ENCODE results near the gene PLAU. TPM values are rescaled to one million over a fixed set of nuclear protein-coding genes. Genes with fewer than 3 reads are reported as not detected.
A peak's percentile ranks its signal among the peaks of the same experiment; 100 is the strongest.

The PLAU gene
- total and polyA plus RNA-seq, 10 of the 15 experiments (the other 5 are each of a cell fraction or from before 2014, with no cell fraction given) = 2.5 to 20.9 (median 11.5) TPM

GRCh38 chr10:73879296-73880173, 31.4 kb upstream of the PLAU start (continued):
- TF ChIP-seq ZNF207 (IDR thresholded peaks at IDR 0.05; ENCODE audit: borderline replicate concordance) (peak; percentile 68; the same call in 1 of the 2 replicates), RELB (IDR thresholded peaks at IDR 0.05; ENCODE audit: low read depth) (peak; percentile 31; the same call in 1 of the 2 replicates), HDAC2 (IDR thresholded peaks at IDR 0.05) (no peak), ZNF217 (IDR thresholded peaks at IDR 0.05) (0 out of 2 replicates have a peak, but pooled peaks have one; percentile 45), POLR2A (IDR thresholded peaks at IDR 0.05; ENCODE audit: low read depth, low read length) (no peak), IRF4 (IDR thresholded peaks at IDR 0.05; ENCODE audit: low read depth, low read length) (no peak), MTA3 (IDR thresholded peaks at IDR 0.05; ENCODE audit: borderline replicate concordance, low read length) (no peak), SPI1 (IDR thresholded peaks at IDR 0.05; ENCODE audit: borderline replicate concordance, insufficient read depth, low read depth, low read length) (no peak), EED (IDR thresholded peaks at IDR 0.05; ENCODE audit: low read depth) (0 out of 2 replicates have a peak, but pooled peaks have one; percentile 16), ATF3 (IDR thresholded peaks at IDR 0.05; ENCODE audit: borderline replicate concordance, extremely low read depth, low read depth, low read length) (no peak), BHLHE40 (IDR thresholded peaks at IDR 0.05; ENCODE audit: borderline replicate concordance in 1 of 2, low read depth in 2 of 2, low read length in 1 of 2) (peak; percentile 69 to 76), TCF12 (IDR thresholded peaks at IDR 0.05; ENCODE audit: low read depth, low read length) (no peak), SRF (IDR thresholded peaks at IDR 0.05; ENCODE audit: low read depth in 2 of 2, low read length in 2 of 2) (no peak), TBL1XR1 (IDR thresholded peaks at IDR 0.05; ENCODE audit: low read depth, low read length) (0 out of 2 replicates have a peak, but pooled peaks have one; percentile 35), JUNB (IDR thresholded peaks at IDR 0.05) (no peak), YY1 (IDR thresholded peaks at IDR 0.05; ENCODE audit: low read depth, low read length) (peak; percentile 85), PKNOX1 (IDR thresholded peaks at IDR 0.05) (peak; percentile 93), SMC3 (IDR thresholded peaks at IDR 0.05; ENCODE audit: borderline replicate concordance, low read length) (peak; percentile 100), ZBED1 (IDR thresholded peaks at IDR 0.05; ENCODE audit: borderline replicate concordance) (no peak), RAD21 (IDR thresholded peaks at IDR 0.05; ENCODE audit: insufficient read depth, low read depth, low read length) (peak; percentile 91), NBN (IDR thresholded peaks at IDR 0.05) (peak; percentile 98), RFX5 (IDR thresholded peaks at IDR 0.05; ENCODE audit: low read depth, low read length) (peak; percentile 55), PAX5 (IDR thresholded peaks at IDR 0.05; ENCODE audit: borderline replicate concordance, low read depth, low read length) (peak; percentile 35; the same call in 1 of the 2 replicates), FOS (IDR thresholded peaks at IDR 0.05; ENCODE audit: borderline replicate concordance, extremely low read depth, insufficient read length) (no peak), CHD1 (IDR thresholded peaks at IDR 0.05; ENCODE audit: low read depth, low read length) (no peak), STAT1 (conservative IDR thresholded peaks at IDR 0.05) (peak; percentile 89; the same call in 1 of the 2 replicates), IKZF2 (IDR thresholded peaks at IDR 0.05) (peak in 1 of 2 experiments; percentile 59; a peak in 2 of 4 replicates), RELA (IDR thresholded peaks at IDR 0.05; ENCODE audit: borderline replicate concordance, partially characterized antibody) (peak; percentile 89), FOXM1 (IDR thresholded peaks at IDR 0.05; ENCODE audit: low read depth, low read length) (no peak; the same call in 1 of the 2 replicates), SIN3A (IDR thresholded peaks at IDR 0.05; ENCODE audit: low read depth, low read length) (no peak), BACH1 (IDR thresholded peaks at IDR 0.05; ENCODE audit: borderline replicate concordance) (no peak)

Measured in GM12878 (cell line).